Tibial nerve (tissue), 4 donors: Measurements from ENCODE around the gene UXS1. TPM values are rescaled to one million over a fixed set of nuclear protein-coding genes. Genes with fewer than 3 reads are reported as not detected.

Experiments
- DNase-seq, 2 donors: peaks; one replicate each; pipeline ENCODE4 v3.0.0-alpha.2; 2019; ENCODE audit warnings: low spot score in 2 of 2
- H3K27ac ChIP-seq, 4 donors: fragments of 200-600 bp; sonication (generic) in 3 of 4; one replicate each; pipeline ENCODE4 v1.5.1; 2017 to 2019; ENCODE audit warnings: mild to moderate bottlenecking in 1 of 4
- H3K27me3 ChIP-seq, 2 donors: fragments of 200-600 bp; sonication (generic) in 1 of 2; one replicate each; pipeline versions ENCODE4 v1.5.1 to v1.6.0; 2017 to 2019
- H3K36me3 ChIP-seq, 3 donors: fragments of 200-600 bp; sonication (generic); one replicate each; pipeline ENCODE4 v1.5.1; 2018 to 2019
- H3K4me1 ChIP-seq, 4 donors: fragments of 200-600 bp; sonication (generic) in 3 of 4; one replicate each; pipeline ENCODE4 v1.5.1; 2017 to 2019
- H3K4me3 ChIP-seq, 4 donors: fragments of 200-600 bp; sonication (generic) in 3 of 4; one replicate each; pipeline ENCODE4 v1.5.1; 2017 to 2019; ENCODE audit warnings: mild to moderate bottlenecking in 1 of 4, moderate library complexity in 1 of 4
- H3K9me3 ChIP-seq, 4 donors: fragments of 200-600 bp; sonication (generic) in 3 of 4; one replicate each; pipeline ENCODE4 v1.5.1; 2017 to 2019
- CTCF ChIP-seq, 5 experiments: fragments of 200-600 bp in 3 of 5; fragments of 450-650 bp in 2 of 5; sonication (generic) in 3 of 5; IDR thresholded peaks; one replicate each; pipeline ENCODE4 v1.5.1; 2016 to 2019; ENCODE audit warnings: antibody characterized with exemption in 5 of 5, mild to moderate bottlenecking in 3 of 5, moderate library complexity in 2 of 5
- EP300 ChIP-seq, 2 donors: sonication (generic); formaldehyde crosslinking; IDR thresholded peaks; one replicate each; pipeline ENCODE4 v1.6.1; 2017; ENCODE audit warnings: antibody characterized with exemption in 2 of 2, mild to moderate bottlenecking in 1 of 2
- POLR2A ChIP-seq, 2 donors: fragments of 450-650 bp; IDR thresholded peaks; one replicate each; pipeline ENCODE4 v1.6.1; 2017; ENCODE audit warnings: antibody characterized with exemption in 2 of 2, mild to moderate bottlenecking in 2 of 2, moderate library complexity in 2 of 2
- WGBS, 2 donors: methylation state at CpG; one replicate each; pipeline ENCODE4 v1.1.5; 2018; 5-methylcytosine and 5-hydroxymethylcytosine counted together
- total RNA-seq, 4 donors: library from RNA; depleted of rRNA; stranded (reverse); fragments of >200 nt; gene quantifications; one replicate each; pipeline ENCODE4 v1.1.0, GENCODE V29; 2016

The UXS1 gene
- total RNA-seq, 4 donors from 2014 or later = 38.5 to 78.9 (median 51.3) TPM

DNA sequence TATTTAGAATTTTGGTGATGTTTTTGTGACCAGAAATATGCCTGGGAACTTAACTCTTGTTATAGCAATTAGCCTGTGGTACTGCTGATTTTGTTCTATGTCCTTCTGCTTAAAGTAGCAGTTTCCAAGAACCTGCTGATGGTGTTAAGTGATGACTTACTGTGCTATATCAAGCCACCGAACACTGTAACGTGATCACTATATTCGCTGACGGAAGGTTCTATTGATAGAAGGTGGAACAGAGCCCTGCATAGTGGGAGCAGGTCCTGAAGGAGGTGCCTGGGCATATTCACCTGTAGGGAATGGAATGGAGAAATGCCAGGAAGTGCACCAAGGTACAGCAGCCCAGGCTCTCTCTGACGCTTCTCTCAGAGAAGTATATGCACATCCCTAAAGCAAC, 76.8 kb downstream of the UXS1 start:
- no peaks in the 10 kb centered on the region for H3K9me3 ChIP-seq
- no peak overlapping the region for H3K4me3 ChIP-seq
- H3K36me3 ChIP-seq = peaks cover 0 to 36% (median 5%) of the 10 kb centered on the region in 3 donors
- H3K4me1 ChIP-seq = peaks cover 0 to 26% (median 10%) of the 10 kb centered on the region in 4 donors
- no peaks in the 10 kb centered on the region for H3K27me3 ChIP-seq
- no peak for DNase-seq
- WGBS, 2 donors = 94 to 97% methylated on average over 5 of the region's 5 CpGs
- TF ChIP-seq POLR2A (IDR thresholded peaks at IDR 0.05) (no peak), EP300 (IDR thresholded peaks at IDR 0.05) (no peak), CTCF (IDR thresholded peaks at IDR 0.05) (no peak)
- H3K27ac ChIP-seq = peak overlapping the region in 2 of 4 donors; percentile 34 to 52

DNA sequence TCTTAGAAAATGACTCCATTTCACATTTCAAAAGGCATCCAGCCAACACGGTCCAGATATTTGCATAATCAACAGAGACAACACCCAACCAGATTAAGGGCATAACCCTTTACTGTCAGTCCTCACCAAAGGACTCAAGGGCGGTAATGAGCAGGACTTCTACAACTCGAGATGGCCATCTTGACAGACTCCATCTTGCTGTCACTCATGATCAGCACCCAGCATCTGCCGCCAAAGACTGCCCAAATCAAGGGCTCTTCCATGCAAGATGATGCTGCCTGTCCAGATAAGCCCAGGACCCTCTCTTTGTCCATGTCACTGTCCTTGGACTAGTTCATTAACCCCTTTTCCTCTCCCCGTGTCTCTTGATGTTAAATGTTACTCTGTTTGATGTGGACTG, 77.9 kb downstream of the UXS1 start:
- Histone ChIP-seq H3K4me1 (peaks cover 0 to 26% (median 10%) of the 10 kb centered on the region in 4 donors), H3K4me3 (no peak overlapping the region), H3K9me3 (no peaks in the 10 kb centered on the region), H3K27ac (no peak overlapping the region), H3K36me3 (peaks cover 0 to 36% (median 12%) of the 10 kb centered on the region in 3 donors), H3K27me3 (no peaks in the 10 kb centered on the region)
- DNase-seq = no peak
- TF ChIP-seq CTCF (IDR thresholded peaks at IDR 0.05) = no peak
- 85% methylated on average over 5 of the region's 5 CpGs for WGBS, 2 donors

DNA sequence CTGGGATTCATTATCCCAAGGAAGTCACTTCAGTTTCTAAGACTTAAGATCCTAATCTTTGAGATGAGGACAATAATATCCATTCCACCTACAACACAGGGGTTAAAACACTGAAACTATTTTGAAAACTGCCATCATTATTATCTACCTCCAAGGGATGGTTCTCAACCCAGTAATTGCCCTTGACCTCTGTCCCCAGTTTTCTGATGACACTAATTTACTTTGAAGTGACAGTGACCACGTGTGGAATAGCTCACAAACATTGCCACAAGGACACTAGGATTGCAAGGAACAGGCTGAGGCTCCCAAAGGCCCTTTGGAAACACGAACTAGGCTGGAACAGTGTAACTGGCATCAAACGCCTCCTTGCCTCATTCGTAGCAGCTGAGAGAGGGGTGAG, 78.4 kb downstream of the UXS1 start:
- H3K36me3 ChIP-seq = peaks cover 0 to 38% (median 7%) of the 10 kb centered on the region in 3 donors
- 84 to 88% methylated on average over 4 of the region's 4 CpGs for WGBS, 2 donors
- DNase-seq = no peak

DNA sequence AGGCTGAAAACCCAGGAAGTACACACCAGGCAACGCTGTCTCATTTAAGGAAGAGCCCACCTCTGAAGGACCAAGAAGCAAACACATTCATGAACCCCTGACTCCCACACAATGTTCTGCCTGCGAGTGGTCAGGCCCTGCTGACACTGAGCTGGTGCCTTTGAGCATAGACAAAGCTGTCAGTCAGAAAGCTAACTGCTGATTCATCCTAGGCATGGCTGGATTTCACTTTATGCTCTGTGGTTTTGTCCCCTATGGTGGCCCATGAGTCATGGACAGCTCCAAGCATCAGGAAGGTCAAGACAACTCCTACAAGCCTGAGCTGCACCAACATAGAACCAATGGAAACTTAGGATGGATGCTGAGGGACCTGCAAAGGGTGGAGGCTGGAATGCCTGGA, 78.9 kb downstream of the UXS1 start:
- TF ChIP-seq CTCF (IDR thresholded peaks at IDR 0.05) = no peak
- no peak for TF ChIP-seq POLR2A (IDR thresholded peaks at IDR 0.05)
- peak in 1 of 2 donors; percentile 23 for TF ChIP-seq EP300 (IDR thresholded peaks at IDR 0.05)
- no peaks in the 10 kb centered on the region for H3K9me3 ChIP-seq
- H3K36me3 ChIP-seq = peaks cover 0 to 38% (median 6%) of the 10 kb centered on the region in 3 donors
- WGBS, 2 donors = 49 to 63% methylated on average over 2 of the region's 2 CpGs
- no peak overlapping the region for H3K4me3 ChIP-seq
- peak overlapping the region in 1 of 4 donors; percentile 70 for H3K27ac ChIP-seq
- peaks cover 0 to 26% (median 10%) of the 10 kb centered on the region in 4 donors for H3K4me1 ChIP-seq
- no peak for DNase-seq
- no peaks in the 10 kb centered on the region for H3K27me3 ChIP-seq

More for the DNA sequence above, 78.4 kb downstream of the UXS1 start:
- Histone ChIP-seq H3K4me3 (no peak overlapping the region), H3K9me3 (no peaks in the 10 kb centered on the region), H3K27ac (no peak overlapping the region), H3K27me3 (no peaks in the 10 kb centered on the region), H3K4me1 (peaks cover 0 to 26% (median 10%) of the 10 kb centered on the region in 4 donors)
- TF ChIP-seq POLR2A (IDR thresholded peaks at IDR 0.05) (no peak), CTCF (IDR thresholded peaks at IDR 0.05) (no peak), EP300 (IDR thresholded peaks at IDR 0.05) (no peak)

DNA sequence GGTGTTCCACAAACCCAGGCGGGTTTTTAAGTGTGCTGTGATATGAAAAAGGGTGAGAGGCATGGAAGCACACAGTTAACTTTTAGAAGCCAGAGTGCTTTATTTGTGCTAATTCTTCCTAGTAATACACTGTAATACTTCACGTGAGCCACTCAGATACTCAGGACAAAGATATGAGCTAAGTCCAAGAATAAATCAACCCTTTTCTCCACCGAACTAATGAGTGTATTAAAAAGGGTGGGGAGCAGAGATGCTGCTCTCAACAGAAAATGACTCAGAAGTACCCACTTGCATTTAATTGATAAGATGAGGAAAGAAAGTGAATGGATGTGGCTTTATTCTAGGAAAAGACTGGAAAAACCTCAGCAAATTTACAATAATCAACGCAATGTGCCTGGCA, 79.9 kb downstream of the UXS1 start:
- peaks cover 0 to 38% (median 6%) of the 10 kb centered on the region in 3 donors for H3K36me3 ChIP-seq
- TF ChIP-seq EP300 (IDR thresholded peaks at IDR 0.05) = no peak
- no peak for TF ChIP-seq POLR2A (IDR thresholded peaks at IDR 0.05)
- TF ChIP-seq CTCF (IDR thresholded peaks at IDR 0.05) = no peak
- no peaks in the 10 kb centered on the region for H3K9me3 ChIP-seq

More for the DNA sequence above, 79.9 kb downstream of the UXS1 start:
- no peak for DNase-seq
- Histone ChIP-seq H3K4me3 (no peak overlapping the region), H3K27ac (peak overlapping the region in 1 of 4 donors; percentile 70), H3K27me3 (no peaks in the 10 kb centered on the region), H3K4me1 (peaks cover 0 to 25% (median 10%) of the 10 kb centered on the region in 4 donors)
- 76 to 86% methylated on average over 4 of the region's 4 CpGs for WGBS, 2 donors
